GM12892 (cell line): Measurements from ENCODE around the gene DLGAP1.

Experiments used
- POLR2A ChIP-seq: IDR thresholded peaks from 2 replicates; pipeline ENCODE4 v1.6.1; 2011; ENCODE audit warnings: low read depth, low read length, control low read depth
- POLR2AphosphoS5 ChIP-seq: IDR thresholded peaks from 2 replicates; pipeline ENCODE4 v1.6.1; 2011; ENCODE audit warnings: low read depth, low read length, control low read depth
- TAF1 ChIP-seq: IDR thresholded peaks from 2 replicates; pipeline ENCODE4 v1.6.1; 2011; ENCODE audit warnings: low read depth, mild to moderate bottlenecking, control low read depth, low read length, borderline replicate concordance

DNA sequence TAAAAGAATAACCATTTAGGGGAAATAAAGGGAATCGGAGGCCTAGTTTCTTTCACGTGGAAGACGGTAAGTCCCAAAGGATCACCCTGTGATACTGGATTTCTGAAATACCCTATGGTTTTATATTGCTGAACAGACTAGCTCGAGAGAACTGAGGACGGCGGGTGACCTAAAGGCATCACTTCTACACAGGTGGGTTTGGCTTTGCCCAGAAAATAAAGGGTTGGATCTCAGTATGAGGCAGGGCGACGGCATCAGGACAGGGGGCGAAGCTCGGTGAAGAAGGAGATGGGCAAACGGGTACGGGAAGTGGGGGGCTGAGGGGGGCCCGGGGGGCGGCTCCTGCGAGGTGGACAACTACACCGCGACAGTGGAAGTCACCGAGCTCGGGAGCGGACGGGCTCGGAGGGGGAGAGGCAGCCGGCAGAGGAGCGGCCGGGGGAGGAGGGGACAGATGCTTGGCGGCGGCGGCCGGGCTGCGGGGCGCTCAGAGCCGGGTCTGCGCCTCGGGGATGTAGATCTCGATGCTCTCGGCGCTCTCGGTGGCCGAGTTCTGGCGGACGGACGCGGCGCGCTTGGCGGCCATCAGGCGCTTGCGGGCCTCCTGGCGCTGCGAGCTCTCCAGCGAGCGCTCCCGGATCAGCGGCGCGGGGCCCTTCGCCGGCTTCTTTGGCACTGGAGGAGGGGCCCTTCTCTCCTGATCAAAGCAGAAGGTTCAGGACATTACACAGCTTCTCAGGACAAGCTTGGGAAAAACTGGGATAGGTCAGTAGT, 956.2 kb downstream of the DLGAP1 start:
- TF ChIP-seq POLR2AphosphoS5, result no peak
- no peak for TF ChIP-seq POLR2A
- TF ChIP-seq TAF1, result no peak
